Endothelial cell of hepatic sinusoid (primary cell): ENCODE results near the gene CCL17.

Source experiments
- in situ Hi-C: cut with HindIII; loops from 2 replicates; pipeline ENCODE4 v1.10.0; 2017; ENCODE audit warnings: low sequenced_read_pairs

CCL17 gene

DNA sequence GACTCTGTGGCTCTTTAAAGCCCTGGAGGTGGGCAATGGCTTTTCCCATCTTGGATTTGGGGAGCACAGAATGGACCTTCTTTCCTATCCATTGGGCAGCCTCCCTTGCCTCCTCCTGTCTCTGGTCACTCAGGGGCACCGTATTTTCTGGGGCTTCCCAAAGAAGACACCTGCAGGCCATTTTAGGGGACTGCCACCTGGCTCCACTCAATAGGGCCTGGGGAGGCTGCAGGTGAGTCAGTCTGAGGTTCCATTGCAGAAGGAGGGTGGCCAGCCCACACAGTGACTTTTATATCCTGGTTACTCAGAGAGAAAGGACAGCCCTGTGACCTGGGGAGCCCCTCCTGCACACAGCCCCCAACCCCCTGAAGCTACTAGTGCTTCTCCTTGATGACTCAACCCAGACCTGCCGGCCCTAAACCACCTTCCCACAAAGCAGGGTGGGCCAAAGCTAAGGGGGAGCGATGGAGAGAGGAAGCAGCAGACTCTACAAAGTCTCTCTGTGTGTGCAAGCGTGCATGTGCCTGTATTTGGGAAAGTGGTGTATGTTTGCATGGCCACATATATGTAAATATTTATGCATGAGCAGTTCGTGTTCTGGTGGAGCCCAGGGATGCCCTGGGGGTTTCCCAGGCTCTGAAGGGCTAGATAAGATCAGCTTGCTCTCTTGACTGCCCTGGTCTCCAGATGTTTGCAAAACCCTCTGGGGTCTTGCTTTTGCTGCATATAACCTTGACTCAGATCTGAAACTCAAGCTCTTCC, 27.3 kb upstream of the CCL17 start:
- in situ Hi-C loops: no loop called here

DNA sequence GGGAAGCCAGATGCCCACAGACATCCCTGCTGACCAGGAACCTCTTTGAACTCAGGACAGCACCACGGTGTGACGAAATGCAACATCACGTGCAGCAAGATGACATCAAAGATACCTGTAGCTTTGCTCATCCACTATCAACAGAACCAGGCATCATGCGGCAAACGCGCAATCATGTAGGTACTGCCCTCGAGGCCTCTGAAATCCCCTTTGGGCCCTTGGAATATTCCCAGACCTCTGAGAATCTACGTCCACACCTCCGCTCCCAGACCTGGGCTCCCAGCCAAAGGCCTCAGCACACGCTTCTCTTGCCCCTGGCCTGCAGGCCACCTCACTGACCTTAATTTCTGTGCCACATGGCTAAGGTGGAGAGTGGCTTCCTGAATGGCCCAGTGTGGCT, 25.0 kb upstream of the CCL17 start:
- in situ Hi-C loops: no loop called here

DNA sequence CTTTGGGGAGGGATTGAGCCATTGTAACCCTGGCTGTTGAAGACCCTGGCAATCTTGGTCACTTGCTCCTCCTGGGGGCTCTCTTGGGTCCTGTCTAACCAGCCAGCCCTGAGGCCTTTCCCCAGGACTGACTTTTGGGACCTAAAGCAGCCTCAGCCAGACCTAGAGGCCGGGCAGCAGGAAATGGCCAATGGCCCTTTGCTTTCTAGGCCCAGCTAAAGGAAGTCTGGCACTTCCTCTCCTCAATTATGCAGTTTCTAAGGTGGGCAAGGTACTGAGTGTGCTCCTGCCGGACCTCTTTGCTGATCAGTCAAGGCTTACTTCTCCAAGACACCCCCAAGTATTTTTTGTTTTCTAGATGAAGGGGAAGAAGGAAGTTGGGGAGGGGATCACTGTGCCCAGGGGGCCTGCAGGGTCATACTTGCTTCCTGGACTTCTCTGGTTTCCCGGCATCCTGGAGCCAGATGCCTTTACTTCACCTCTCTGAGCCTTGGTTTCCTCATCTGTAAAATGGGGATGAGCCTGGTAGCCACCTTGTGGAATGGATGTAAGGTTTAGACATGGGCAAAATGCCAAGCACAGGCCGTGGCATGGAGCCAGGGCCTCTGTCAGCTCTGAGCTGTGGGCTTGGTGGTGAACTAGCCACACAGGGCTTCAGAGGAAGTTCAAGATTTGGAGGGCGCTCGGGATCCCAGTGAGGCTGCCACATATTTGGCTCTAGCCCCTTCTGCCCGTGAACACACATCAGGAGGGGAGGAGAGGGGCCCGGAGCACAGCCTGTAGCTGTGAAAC, 23.7 kb upstream of the CCL17 start:
- in situ Hi-C loops: no loop called here

DNA sequence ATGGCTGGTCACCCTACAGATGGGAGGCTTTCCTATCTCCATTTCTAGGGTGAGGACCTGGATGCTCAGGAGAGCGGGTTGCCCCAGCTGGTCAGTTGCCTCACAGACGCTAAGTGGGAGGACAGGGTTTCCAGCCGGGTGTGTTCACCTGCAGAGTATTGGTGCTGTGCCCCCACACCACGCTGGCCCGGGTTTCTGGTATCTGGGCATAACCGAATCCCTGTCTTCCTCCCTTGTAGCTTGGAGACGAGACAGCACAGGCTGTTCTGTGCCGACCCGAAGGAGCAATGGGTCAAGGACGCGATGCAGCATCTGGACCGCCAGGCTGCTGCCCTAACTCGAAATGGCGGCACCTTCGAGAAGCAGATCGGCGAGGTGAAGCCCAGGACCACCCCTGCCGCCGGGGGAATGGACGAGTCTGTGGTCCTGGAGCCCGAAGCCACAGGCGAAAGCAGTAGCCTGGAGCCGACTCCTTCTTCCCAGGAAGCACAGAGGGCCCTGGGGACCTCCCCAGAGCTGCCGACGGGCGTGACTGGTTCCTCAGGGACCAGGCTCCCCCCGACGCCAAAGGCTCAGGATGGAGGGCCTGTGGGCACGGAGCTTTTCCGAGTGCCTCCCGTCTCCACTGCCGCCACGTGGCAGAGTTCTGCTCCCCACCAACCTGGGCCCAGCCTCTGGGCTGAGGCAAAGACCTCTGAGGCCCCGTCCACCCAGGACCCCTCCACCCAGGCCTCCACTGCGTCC, 22.6 kb upstream of the CCL17 start:
- in situ Hi-C loops: no loop called here

DNA sequence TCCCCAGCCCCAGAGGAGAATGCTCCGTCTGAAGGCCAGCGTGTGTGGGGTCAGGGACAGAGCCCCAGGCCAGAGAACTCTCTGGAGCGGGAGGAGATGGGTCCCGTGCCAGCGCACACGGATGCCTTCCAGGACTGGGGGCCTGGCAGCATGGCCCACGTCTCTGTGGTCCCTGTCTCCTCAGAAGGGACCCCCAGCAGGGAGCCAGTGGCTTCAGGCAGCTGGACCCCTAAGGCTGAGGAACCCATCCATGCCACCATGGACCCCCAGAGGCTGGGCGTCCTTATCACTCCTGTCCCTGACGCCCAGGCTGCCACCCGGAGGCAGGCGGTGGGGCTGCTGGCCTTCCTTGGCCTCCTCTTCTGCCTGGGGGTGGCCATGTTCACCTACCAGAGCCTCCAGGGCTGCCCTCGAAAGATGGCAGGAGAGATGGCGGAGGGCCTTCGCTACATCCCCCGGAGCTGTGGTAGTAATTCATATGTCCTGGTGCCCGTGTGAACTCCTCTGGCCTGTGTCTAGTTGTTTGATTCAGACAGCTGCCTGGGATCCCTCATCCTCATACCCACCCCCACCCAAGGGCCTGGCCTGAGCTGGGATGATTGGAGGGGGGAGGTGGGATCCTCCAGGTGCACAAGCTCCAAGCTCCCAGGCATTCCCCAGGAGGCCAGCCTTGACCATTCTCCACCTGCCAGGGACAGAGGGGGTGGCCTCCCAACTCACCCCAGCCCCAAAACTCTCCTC, 21.9 kb upstream of the CCL17 start:
- in situ Hi-C loops: no loop called here

DNA sequence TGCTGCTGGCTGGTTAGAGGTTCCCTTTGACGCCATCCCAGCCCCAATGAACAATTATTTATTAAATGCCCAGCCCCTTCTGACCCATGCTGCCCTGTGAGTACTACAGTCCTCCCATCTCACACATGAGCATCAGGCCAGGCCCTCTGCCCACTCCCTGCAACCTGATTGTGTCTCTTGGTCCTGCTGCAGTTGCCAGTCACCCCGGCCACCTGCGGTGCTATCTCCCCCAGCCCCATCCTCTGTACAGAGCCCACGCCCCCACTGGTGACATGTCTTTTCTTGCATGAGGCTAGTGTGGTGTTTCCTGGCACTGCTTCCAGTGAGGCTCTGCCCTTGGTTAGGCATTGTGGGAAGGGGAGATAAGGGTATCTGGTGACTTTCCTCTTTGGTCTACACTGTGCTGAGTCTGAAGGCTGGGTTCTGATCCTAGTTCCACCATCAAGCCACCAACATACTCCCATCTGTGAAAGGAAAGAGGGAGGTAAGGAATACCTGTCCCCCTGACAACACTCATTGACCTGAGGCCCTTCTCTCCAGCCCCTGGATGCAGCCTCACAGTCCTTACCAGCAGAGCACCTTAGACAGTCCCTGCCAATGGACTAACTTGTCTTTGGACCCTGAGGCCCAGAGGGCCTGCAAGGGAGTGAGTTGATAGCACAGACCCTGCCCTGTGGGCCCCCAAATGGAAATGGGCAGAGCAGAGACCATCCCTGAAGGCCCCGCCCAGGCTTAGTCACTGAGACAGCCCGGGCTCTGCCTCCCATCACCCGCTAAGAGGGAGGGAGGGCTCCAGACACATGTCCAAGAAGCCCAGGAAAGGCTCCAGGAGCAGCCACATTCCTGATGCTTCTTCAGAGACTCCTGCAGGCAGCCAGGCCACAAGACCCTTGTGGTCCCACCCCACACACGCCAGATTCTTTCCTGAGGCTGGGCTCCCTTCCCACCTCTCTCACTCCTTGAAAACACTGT, 21.0 kb upstream of the CCL17 start:
- in situ Hi-C loops: no loop called here

DNA sequence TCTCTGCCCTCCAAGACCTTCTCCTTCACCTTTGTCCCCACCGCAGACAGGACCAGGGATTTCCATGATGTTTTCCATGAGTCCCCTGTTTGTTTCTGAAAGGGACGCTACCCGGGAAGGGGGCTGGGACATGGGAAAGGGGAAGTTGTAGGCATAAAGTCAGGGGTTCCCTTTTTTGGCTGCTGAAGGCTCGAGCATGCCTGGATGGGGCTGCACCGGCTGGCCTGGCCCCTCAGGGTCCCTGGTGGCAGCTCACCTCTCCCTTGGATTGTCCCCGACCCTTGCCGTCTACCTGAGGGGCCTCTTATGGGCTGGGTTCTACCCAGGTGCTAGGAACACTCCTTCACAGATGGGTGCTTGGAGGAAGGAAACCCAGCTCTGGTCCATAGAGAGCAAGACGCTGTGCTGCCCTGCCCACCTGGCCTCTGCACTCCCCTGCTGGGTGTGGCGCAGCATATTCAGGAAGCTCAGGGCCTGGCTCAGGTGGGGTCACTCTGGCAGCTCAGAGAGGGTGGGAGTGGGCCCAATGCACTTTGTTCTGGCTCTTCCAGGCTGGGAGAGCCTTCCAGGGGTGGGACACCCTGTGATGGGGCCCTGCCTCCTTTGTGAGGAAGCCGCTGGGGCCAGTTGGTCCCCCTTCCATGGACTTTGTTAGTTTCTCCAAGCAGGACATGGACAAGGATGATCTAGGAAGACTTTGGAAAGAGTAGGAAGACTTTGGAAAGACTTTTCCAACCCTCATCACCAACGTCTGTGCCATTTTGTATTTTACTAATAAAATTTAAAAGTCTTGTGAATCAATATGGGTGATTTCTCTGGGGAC, 20.1 kb upstream of the CCL17 start:
- in situ Hi-C loops: loop anchor here (5.0 kb wide), 1 partner anchor 68 kb away; no protein-coding TSS in a partner anchor

DNA sequence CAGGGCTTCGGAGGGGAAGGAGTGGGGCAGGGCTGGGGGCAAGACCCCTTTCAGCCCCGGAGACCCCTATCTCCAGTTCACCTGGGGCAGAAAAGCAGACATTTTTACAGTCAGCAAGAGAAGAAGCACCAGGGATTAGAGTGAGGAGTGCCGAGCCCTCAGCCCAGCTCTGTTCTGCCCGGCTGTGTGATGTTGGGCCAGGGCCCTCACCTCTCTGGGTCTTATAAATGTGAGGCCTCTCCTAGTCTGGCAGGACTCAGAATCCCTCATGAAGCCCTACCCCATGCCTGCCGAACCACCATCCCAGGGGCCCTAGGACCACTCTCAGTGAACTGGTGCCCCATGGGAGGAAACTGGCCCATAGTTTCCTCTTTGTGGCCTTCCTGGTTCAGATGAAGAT, 19.5 kb upstream of the CCL17 start:
- in situ Hi-C loops: loop anchor here (5.0 kb wide), 1 partner anchor 67 kb away; no protein-coding TSS in a partner anchor

DNA sequence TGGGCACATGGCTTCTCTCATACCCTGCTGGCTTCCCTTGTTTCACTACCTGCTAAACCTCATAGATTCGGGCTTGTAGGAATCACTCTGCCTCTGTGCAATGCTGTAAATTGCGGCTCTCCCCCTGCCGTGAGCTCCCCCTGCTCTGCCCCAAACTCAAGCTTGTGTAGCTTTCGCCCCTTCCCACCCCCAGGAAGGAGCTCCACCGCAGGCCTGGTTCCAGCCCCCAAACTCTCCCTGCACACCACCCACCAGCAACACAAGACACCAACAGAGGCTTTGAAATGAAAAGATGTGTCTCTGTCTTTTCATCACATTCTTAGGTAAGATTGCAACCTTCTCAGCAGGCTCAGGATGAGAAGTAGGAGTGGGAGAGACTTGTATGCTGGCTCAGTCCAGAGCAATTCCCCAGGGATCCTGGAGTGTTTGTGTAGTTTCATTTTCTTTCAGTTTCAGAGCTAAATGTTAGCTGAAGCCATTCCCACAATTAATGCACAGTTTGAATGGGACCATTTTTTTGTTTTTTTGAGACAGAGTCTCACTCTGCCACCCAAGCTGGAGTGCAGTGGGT, 18.1 kb upstream of the CCL17 start:
- in situ Hi-C loops: loop anchor here (5.0 kb wide), 1 partner anchor 66 kb away; no protein-coding TSS in a partner anchor

DNA sequence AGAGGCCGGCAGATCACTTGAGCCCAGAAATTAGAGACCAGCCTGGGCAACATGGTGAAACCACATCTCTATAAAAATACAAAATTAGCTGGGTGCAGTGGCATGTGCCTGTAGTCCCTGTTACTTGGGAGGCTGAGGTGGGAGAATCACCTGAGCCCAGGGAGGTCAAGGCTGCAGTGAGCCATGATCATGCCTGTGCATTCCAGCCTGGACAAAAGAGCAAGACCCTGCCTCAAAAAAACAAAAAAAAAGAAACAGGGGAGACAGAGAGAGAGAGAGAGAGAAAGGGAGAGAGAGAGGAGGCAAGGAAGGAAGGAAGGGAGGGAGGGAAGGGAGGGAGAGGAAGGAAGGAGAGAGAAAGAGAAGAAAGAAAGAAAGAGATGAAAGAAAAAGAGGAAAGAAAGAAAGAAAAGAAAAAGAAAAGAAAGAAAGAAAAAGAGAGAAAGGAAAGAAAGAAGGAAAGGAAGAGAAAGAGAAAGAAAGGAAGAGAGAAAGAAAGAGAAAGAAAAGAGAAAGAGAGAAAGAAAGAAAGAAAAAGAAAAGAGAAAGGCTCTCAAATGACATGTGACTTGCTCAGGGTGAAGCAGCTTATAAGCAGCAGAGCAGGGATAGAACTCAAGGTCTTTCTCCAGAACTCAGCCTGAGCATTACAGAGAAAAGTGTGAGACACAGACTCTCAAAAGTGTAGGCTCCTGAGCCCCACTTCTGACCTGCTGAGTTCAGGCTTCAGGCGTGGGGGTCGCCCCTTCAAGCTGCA, 16.8 kb upstream of the CCL17 start:
- in situ Hi-C loops: loop anchor here (5.0 kb wide), 1 partner anchor 65 kb away; no protein-coding TSS in a partner anchor

DNA sequence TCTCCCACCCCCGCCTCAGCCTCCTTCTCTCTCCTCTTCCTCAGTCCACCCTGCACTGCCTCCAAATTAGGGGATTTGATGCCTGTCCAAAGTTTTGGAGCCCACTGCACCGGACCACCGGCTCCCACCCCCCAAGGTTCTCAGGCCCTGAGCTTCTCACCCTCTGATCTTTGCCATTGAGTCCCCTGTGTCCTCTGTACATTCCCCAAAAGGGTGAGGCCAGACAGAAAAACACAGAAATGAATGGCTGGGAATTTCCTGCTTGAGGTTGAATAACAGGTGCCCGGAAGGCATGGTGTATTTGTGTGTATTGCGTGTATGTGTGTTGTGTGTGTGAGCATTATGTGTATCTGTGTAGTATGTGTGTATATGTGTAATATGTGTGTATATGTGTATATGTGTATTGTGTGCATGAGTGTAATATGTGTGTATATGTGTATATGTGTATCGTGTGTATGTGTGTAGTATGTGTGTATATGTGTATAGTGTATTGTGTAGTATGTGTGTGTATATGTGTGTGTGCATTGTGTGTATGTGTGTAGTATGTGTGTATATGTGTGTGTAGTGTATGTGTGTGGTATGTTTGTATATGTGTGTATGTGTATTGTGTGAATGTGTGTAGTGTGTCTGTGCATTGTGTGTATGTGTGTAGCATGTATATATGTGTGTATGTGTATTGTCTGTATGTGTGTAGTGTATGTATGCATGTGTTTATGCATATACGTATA, 16.0 kb upstream of the CCL17 start:
- in situ Hi-C loops: loop anchor here (5.0 kb wide), 1 partner anchor 64 kb away; no protein-coding TSS in a partner anchor

DNA sequence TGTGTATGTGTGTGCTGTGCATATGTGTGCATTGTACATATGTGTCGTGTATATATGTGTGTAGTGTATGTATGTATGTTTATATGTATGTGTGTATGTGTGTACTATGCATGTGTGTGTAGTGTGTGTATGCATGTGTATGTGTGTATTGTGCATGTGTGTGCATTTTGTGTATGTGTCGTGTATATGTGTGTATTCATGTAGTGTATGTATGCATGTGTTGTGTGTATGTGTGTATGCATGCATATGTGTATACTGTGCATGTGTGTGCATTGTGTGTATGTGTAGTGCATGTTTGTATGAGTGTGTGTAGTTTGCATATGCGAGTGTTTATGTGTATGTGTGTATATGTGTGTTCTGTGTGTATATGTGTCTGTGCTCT, 15.5 kb upstream of the CCL17 start:
- in situ Hi-C loops: loop anchor here (5.0 kb wide), 1 partner anchor 63 kb away; no protein-coding TSS in a partner anchor

DNA sequence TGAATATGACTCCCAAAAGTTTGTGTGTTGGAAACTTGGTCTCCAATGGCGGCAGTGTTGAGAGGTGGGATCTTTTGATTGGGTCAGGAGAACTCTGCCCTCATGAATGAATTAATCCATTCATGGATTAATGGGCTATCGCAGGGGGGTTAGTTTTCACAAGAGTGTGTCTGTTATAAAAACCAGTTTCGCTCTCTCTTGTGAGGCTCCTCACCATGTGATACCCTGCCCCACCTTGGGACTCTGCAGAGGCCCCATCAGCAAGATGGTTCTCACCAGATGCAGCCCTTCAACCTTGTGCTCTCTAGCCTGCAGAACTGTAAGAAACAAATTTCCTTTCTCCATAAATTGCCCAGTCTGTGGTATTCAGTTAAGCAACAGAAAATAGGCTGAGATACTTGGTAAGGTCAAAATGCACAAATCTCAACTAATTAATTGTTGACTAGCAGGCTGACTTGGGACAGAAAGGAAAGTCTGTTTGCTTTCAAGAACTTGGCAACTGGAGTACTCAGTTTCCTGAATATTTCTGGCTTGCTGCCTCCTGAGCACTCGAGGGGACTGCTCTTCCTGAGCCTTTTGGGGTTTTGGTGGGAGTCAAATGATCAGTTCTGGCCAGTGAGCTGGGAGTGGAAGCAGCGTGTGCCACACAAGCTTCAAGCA, 13.8 kb upstream of the CCL17 start:
- in situ Hi-C loops: loop anchor here (5.0 kb wide), 1 partner anchor 43 kb away; no protein-coding TSS in a partner anchor

DNA sequence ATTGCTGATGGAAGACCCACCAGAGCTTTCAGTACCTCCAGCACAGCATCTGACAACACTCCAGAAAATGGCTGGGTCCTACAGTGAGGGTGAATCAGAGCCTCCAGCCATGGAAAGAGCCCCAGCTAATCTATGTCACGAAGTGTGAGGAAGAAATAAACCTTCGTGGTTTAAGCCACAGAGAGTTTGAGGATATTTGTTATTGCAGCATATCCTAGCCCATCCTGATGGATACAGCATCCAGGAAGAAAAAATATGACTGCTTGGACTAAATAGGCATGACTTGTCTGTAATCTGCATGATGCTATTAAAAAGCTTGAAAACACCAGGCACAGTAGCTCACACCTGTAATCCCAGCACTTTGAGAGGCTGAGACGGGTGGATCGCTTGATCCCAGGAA, 13.3 kb upstream of the CCL17 start:
- in situ Hi-C loops: loop anchor here (5.0 kb wide), 1 partner anchor 44 kb away; no protein-coding TSS in a partner anchor

DNA sequence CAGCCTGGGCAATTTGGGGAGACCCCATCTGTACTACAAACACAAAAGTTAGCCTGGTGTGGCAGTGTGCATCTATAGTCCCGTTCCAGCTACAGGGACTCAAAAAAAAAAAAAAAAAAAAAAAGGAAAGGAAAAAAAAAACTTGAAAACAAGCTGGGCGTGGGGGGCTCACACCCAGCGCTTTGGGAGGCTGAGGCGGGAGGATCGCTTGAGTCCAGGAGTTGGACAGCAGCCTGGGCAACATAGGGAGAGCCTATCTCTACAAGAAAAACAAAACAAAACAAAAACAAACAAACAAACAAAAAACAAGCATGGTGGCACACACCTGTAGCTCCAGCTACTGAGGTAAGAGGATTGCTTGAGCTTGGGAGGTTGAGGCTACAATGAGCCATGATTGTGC, 12.9 kb upstream of the CCL17 start:
- in situ Hi-C loops: loop anchor here (5.0 kb wide), 1 partner anchor 44 kb away; no protein-coding TSS in a partner anchor

DNA sequence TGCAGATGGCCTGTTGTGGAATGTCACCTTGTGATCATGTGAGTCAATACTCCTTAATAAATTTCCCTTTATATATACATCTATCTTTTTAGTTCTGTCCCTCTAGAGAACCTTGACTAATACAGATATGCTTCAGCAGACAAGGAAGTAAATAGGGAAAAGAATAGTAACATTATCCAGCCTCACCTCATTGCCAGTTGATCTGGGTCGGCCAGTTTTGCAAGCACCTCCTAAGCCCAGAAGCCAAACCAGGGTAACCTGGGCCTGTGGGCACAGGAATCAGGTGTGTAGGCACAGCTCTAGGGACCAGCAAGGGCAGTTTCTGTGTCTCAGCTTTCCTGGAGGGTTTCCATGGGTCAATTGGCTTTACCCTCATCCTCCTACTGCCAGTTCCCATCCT, 11.9 kb upstream of the CCL17 start:
- in situ Hi-C loops: loop anchor here (5.0 kb wide), 1 partner anchor 45 kb away; no protein-coding TSS in a partner anchor
